LNCAP (cell line): Measurements from ENCODE around the gene ENTPD5.

ENCODE experiments used
- TF ChIP-seq, protein P1 (sequence below): fragments of 450-650 bp; IDR thresholded peaks from 2 replicates; pipeline ENCODE4 v1.5.1; 2017; ENCODE audit warnings: mild to moderate bottlenecking

The ENTPD5 gene

DNA sequence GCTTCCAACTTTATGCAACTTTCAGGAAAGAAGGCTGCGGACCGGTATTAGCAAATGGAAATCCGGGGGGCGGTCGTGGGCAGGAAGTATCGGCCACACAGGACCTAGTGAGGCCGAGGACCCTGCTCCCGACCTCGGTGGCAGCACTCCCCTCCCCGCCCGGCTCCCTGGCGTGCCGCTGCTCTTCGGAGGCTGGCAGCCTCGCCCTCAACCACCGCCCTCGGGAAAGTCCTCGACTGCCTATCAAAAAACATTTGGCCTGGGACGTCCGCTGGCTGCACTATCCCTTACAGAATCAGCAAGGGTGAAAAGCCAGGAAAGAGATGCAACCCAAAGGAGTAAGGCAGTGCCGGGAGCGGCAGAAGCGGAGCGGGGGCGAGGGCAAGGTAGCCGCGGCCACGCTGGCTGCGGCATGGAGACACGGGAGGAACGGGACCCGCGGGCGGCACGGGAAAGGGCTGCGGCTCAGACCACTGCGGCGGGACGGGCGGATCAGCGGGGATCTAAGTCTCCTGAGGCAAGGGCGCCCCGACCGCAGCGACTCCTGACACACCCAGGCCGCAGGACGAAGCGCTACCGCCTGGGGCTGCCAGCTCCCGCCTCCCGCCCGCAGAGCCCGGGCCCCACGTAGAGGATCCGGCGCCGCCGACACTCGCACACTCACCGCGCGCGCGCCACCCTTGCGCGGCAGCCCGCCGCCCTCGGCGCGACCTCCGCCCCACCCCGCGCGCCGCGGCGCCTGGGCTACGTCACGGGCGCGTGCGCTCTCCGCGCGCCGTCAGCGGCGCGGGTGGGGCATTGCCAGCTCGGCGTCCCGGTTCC is at the start of gene ENTPD5, which contains the start of gene BBOF1:
Gene ENTPD5 (minus strand): TSS at position 703 of the 822 bp plus-strand sequence. CDS start 31,186 bp downstream, outside the sequence.
Gene BBOF1 (plus strand): TSS at position 764 of the 822 bp plus-strand sequence. CDS start 130 bp downstream, outside the sequence.
- TF ChIP-seq, protein P1, sequence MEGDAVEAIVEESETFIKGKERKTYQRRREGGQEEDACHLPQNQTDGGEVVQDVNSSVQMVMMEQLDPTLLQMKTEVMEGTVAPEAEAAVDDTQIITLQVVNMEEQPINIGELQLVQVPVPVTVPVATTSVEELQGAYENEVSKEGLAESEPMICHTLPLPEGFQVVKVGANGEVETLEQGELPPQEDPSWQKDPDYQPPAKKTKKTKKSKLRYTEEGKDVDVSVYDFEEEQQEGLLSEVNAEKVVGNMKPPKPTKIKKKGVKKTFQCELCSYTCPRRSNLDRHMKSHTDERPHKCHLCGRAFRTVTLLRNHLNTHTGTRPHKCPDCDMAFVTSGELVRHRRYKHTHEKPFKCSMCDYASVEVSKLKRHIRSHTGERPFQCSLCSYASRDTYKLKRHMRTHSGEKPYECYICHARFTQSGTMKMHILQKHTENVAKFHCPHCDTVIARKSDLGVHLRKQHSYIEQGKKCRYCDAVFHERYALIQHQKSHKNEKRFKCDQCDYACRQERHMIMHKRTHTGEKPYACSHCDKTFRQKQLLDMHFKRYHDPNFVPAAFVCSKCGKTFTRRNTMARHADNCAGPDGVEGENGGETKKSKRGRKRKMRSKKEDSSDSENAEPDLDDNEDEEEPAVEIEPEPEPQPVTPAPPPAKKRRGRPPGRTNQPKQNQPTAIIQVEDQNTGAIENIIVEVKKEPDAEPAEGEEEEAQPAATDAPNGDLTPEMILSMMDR: no peak

- TF ChIP-seq, protein P1: no peak
Measured at GRCh38 chr14:74065746-74066575, 46.9 kb upstream of the ENTPD5 start.

DNA sequence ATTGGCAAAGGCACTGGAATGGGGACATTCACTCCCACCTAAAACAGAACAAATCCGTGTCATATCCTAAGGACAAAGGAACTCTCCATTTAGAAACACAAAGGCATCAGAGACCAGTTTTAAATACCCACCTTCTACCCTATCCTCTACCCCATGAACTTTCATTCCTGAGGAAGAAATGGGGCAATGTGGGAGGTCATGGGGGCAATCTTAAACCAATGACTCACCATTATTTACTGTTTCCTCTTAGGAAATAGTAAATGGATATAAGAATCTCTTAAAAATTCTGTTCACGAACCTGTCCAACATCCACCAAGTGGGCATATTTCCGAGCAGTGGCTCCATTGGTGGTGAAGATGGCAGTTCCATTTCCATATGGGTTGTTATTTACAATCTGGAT is 45.8 kb upstream of the ENTPD5 start:
- TF ChIP-seq, protein P1: no peak

GRCh38 chr14:74064426-74064825 is 45.3 kb upstream of the ENTPD5 start:
- TF ChIP-seq, protein P1: no peak

DNA sequence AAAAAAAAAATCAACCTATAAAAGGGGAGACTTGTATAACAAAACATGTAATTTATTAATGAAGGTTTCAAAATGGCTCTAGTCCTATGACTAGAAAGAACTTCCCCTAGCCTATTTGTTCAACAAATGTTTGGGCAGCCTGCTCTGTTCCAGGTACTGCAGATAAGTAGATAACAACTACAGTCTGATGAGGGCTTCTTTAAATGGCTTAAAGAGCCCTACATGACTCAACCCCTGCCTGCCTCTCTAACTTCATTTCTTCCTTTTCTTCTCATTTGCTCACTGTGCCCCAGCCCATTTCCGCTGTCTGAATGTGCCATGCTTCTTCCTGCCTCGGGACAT is 43.7 kb upstream of the ENTPD5 start:
- TF ChIP-seq, protein P1: no peak

DNA sequence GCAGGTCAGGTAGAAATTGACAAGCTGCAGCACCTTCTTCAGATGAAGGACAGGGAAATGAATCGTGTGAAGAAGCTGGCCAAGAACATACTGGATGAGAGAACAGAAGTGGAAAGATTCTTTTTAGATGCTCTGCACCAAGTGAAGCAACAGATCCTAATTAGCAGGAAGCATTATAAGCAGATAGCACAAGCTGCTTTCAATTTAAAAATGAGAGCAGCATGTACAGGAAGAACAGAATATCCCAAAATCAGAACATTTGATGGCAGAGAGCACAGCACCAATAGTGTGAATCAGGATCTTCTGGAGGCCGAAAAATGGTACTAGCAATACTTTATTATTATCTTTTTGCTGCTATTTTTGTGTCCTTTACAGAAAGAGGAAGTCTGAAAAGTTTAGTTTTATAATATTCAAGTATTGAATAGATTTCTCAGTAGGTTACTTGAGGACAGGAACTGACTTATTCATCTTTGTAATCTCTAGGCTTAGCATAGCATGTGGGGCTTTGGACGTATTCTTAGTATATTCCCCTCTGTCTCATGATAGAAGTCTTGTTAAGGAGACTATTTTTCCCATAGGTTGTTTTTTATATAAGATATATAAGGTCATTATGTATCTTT is 30.9 kb upstream of the ENTPD5 start:
- TF ChIP-seq, protein P1: no peak

DNA sequence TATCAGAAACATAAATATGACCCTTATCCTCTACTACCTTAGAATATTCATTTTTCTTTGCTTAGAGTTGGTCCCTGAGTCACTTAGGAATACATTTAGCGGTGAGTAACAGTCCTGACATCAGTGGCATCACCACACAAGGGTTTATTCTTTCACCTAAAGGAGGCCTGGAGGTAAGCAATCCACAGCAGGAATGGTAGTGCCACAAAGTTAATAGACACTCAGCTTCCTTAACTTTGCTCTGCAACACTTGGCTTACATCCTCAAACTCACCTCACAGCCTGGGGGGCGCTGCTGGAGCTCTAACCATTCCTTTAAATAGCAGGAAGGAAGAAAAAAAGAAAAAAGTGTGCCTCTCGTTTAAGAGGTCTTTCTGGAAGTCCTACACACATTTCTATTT is 29.2 kb upstream of the ENTPD5 start:
- TF ChIP-seq, protein P1: no peak
